ENCODE data around the gene EFCAB6. TPM values are rescaled to one million over a fixed set of nuclear protein-coding genes. Genes with fewer than 3 reads are reported as not detected.

EFCAB6 gene
- total and polyA plus RNA-seq, 10 of the 15 experiments (the other 5 are each of a cell fraction or from before 2014, with no cell fraction given) = 0.05 to 0.42 (median 0.19) TPM

DNA sequence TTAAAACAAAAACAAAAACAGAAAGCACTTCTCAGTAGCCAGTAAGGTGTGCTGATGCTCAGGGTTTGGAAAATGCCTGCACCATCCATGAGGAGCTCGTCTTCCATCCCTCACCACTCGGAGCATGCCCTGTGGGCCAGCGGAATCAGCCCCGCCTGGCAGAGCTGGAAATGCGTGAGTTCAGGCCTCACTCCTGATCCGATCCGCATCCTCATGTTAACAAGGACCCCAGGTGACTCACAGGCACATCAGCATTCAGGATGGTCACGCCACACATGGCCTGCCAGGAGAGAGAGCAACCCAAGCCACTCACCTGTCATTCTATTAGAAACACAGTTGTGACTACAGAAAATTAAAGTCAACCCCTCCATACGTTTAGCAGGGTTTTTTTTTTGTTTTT is 211.8 kb downstream of the EFCAB6 start (continued):
- TF ChIP-seq, protein P1, sequence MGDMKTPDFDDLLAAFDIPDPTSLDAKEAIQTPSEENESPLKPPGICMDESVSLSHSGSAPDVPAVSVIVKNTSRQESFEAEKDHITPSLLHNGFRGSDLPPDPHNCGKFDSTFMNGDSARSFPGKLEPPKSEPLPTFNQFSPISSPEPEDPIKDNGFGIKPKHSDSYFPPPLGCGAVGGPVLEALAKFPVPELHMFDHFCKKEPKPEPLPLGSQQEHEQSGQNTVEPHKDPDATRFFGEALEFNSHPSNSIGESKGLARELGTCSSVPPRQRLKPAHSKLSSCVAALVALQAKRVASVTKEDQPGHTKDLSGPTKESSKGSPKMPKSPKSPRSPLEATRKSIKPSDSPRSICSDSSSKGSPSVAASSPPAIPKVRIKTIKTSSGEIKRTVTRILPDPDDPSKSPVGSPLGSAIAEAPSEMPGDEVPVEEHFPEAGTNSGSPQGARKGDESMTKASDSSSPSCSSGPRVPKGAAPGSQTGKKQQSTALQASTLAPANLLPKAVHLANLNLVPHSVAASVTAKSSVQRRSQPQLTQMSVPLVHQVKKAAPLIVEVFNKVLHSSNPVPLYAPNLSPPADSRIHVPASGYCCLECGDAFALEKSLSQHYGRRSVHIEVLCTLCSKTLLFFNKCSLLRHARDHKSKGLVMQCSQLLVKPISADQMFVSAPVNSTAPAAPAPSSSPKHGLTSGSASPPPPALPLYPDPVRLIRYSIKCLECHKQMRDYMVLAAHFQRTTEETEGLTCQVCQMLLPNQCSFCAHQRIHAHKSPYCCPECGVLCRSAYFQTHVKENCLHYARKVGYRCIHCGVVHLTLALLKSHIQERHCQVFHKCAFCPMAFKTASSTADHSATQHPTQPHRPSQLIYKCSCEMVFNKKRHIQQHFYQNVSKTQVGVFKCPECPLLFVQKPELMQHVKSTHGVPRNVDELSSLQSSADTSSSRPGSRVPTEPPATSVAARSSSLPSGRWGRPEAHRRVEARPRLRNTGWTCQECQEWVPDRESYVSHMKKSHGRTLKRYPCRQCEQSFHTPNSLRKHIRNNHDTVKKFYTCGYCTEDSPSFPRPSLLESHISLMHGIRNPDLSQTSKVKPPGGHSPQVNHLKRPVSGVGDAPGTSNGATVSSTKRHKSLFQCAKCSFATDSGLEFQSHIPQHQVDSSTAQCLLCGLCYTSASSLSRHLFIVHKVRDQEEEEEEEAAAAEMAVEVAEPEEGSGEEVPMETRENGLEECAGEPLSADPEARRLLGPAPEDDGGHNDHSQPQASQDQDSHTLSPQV (IDR thresholded peaks at IDR 0.05) = no peak

DNA sequence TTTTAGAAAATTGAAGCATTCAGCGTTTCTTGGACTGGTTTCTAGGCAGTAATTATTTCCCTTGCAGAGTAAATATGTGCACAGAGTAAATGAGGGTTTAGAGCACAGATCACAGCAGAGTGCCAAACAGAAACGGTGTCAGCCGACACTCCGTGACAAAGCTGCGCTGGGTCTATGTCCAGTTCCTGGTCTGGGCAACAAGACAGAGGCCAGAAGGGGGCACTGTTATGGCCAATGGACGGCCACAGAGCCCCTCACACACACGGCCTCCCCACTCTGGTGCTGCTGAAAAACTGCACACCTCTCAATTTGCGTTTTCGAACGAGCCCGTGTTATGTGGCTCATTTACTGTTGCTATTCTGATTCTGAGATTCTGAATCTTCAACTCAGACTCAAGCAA is 219.6 kb downstream of the EFCAB6 start:
- Histone ChIP-seq H4K20me1 (ENCODE audit: control insufficient read depth, insufficient read depth) (no peaks in the 10 kb centered on the region), H3K27ac (ENCODE audit: control insufficient read depth, insufficient read depth) (no peak overlapping the region), H3K9me3 (replicated peaks; ENCODE audit: control insufficient read depth, insufficient read depth, low read length) (no peaks in the 10 kb centered on the region), H3K9ac (ENCODE audit: control insufficient read depth, insufficient read depth, low read length) (no peak overlapping the region), H3K4me2 (ENCODE audit: control insufficient read depth, insufficient read depth) (no peak overlapping the region), H3K27me3 (replicated peaks in 1 of 2; ENCODE audit: control insufficient read depth in 2 of 2, insufficient read depth in 2 of 2, low read length in 1 of 2) (0 out of 4 replicates have a peak, but pooled peaks cover 0 to 2% of the 10 kb centered on the region in 2 experiments), H3K4me3 (no peak overlapping the region), H3K4me1 (ENCODE audit: control insufficient read depth, insufficient read depth, low read length) (no peaks in the 10 kb centered on the region), H3K36me3 (ENCODE audit: control insufficient read depth in 2 of 2, insufficient read depth in 2 of 2, low read length in 1 of 2) (no peaks in the 10 kb centered on the region), H2AFZ (ENCODE audit: control insufficient read depth, low read depth, low read length) (no peak overlapping the region), H3K79me2 (ENCODE audit: control insufficient read depth, insufficient read depth, low read length) (no peaks in the 10 kb centered on the region)
- no TSS peak for BruUV-seq (replicated peaks)
- ChIA-PET POLR2A (no interaction called here), CTCF (no interaction called here), RAD21 (ENCODE audit: unreplicated experiment) (no interaction called here), SMC1A (ENCODE audit: uncharacterized antibody, unreplicated experiment) (no interaction called here)
- intact Hi-C loops (cut with micrococcal nuclease; ENCODE audit: unreplicated experiment) = no loop called here
- in situ Hi-C loops (cut with MboI) = no loop called here
- TF ChIP-seq TARDBP (IDR thresholded peaks at IDR 0.05; ENCODE audit: borderline replicate concordance) = no peak
- TF ChIP-seq, protein P2, sequence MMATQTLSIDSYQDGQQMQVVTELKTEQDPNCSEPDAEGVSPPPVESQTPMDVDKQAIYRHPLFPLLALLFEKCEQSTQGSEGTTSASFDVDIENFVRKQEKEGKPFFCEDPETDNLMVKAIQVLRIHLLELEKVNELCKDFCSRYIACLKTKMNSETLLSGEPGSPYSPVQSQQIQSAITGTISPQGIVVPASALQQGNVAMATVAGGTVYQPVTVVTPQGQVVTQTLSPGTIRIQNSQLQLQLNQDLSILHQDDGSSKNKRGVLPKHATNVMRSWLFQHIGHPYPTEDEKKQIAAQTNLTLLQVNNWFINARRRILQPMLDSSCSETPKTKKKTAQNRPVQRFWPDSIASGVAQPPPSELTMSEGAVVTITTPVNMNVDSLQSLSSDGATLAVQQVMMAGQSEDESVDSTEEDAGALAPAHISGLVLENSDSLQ (IDR thresholded peaks at IDR 0.05) = no peak
- TF ChIP-seq, protein P3, sequence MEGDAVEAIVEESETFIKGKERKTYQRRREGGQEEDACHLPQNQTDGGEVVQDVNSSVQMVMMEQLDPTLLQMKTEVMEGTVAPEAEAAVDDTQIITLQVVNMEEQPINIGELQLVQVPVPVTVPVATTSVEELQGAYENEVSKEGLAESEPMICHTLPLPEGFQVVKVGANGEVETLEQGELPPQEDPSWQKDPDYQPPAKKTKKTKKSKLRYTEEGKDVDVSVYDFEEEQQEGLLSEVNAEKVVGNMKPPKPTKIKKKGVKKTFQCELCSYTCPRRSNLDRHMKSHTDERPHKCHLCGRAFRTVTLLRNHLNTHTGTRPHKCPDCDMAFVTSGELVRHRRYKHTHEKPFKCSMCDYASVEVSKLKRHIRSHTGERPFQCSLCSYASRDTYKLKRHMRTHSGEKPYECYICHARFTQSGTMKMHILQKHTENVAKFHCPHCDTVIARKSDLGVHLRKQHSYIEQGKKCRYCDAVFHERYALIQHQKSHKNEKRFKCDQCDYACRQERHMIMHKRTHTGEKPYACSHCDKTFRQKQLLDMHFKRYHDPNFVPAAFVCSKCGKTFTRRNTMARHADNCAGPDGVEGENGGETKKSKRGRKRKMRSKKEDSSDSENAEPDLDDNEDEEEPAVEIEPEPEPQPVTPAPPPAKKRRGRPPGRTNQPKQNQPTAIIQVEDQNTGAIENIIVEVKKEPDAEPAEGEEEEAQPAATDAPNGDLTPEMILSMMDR (IDR thresholded peaks at IDR 0.05 in 2 of 3, conservative IDR thresholded peaks at IDR 0.05 in 1 of 3; ENCODE audit: control insufficient read depth in 2 of 3, extremely low read depth in 1 of 3, insufficient read depth in 1 of 3, low read depth in 3 of 3, low read length in 3 of 3) = peak in 1 of 3 experiments; percentile 6; a peak in 1 of 6 replicates
- DNase-seq (ENCODE audit: low read depth, low spot score) = no peak
- 62% methylated on average over 11 of the region's 11 CpGs for WGBS (ENCODE audit: insufficient coverage, insufficient replicate concordance, low lambda C conversion rate, missing lambda C conversion rate)
- no peak for FAIRE-seq
- ATAC-seq = no peak

Measured in GM12878 (cell line).